ENCODE results near the gene IL2RA. TPM values are rescaled to one million over a fixed set of nuclear protein-coding genes. Genes with fewer than 3 reads are reported as not detected.

The IL2RA gene
- total and polyA plus RNA-seq, 4 experiments from 2014 or later, result 15.1 to 29.9 (median 20.4) TPM

DNA sequence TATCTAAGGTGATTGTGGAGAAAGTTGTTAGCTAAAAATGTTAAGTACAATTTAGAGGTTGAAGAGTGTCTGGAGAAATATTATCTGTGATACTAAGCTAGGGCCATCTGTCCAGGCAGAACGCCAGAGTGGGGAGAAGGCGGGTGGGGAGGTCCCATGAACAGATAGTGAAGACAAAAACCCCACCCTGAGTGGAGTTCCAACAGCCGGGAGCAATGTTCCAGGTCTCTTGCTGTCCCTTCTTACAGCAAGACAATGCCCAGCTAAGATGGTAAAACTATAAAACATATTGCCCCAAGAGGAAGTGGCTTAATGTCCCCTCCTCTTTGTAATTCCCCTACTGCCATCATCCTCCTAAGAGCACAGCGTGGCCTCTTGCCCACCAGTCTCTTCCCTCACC is 74.4 kb downstream of the IL2RA start:
- H3K4me3 Mint-ChIP-seq, result no peak overlapping the region
- no peaks in the 10 kb centered on the region for H3K9me3 ChIP-seq (ENCODE audit: control insufficient read depth in 1 of 2, low read length in 2 of 2)
- peaks cover 0 to 2% of the 10 kb centered on the region in 2 donors for H3K27me3 Mint-ChIP-seq
- ChIA-PET CTCF (ENCODE audit: partially characterized antibody) (interaction anchor here (0.6 kb wide), 1 partner anchor 417 kb away, joined by 3 read pairs; no protein-coding TSS in a partner anchor), POLR2A (ENCODE audit: partially characterized antibody) (no interaction called here)
- peaks cover 5% of the 10 kb centered on the region for H3K4me1 ChIP-seq (ENCODE audit: insufficient read depth, low read length)
- intact Hi-C loops (cut with micrococcal nuclease), result no loop called here
- H3K27ac Mint-ChIP-seq, result no peak overlapping the region
- no peak for DNase-seq
- no peaks in the 10 kb centered on the region for H3K27me3 ChIP-seq (ENCODE audit: insufficient read depth, low read length)
- no peak overlapping the region for H3K4me3 ChIP-seq (ENCODE audit: low read length in 2 of 2)
- peaks cover 3 to 6% of the 10 kb centered on the region in 2 donors for H3K36me3 Mint-ChIP-seq
- no peak overlapping the region for H3K27ac ChIP-seq (ENCODE audit: low read depth, low read length)
- H3K9me3 Mint-ChIP-seq, result peaks cover 0 to 16% (median 12%) of the 10 kb centered on the region in 8 donors
- peaks cover 6 to 12% (median 9%) of the 10 kb centered on the region in 4 donors for H3K4me1 Mint-ChIP-seq
- no peaks in the 10 kb centered on the region for H3K36me3 ChIP-seq (ENCODE audit: insufficient read depth, low read length)

- Histone ChIP-seq H3K9me3 (ENCODE audit: control insufficient read depth in 1 of 2, low read length in 2 of 2) (no peaks in the 10 kb centered on the region), H3K4me3 (ENCODE audit: low read length in 2 of 2) (no peak overlapping the region), H3K4me1 (ENCODE audit: insufficient read depth, low read length) (peaks cover 5% of the 10 kb centered on the region), H3K36me3 (ENCODE audit: insufficient read depth, low read length) (no peaks in the 10 kb centered on the region), H3K27ac (ENCODE audit: low read depth, low read length) (no peak overlapping the region), H3K27me3 (ENCODE audit: insufficient read depth, low read length) (no peaks in the 10 kb centered on the region)
- peaks cover 0 to 2% of the 10 kb centered on the region in 2 donors for H3K27me3 Mint-ChIP-seq
- H3K4me3 Mint-ChIP-seq, result no peak overlapping the region
- intact Hi-C loops (cut with micrococcal nuclease), result no loop called here
- H3K36me3 Mint-ChIP-seq, result no peaks in the 10 kb centered on the region
- no peak for DNase-seq
- peaks cover 6 to 13% (median 10%) of the 10 kb centered on the region in 4 donors for H3K4me1 Mint-ChIP-seq
- POLR2A ChIA-PET (ENCODE audit: partially characterized antibody), result no interaction called here
- no peak overlapping the region for H3K27ac Mint-ChIP-seq
- CTCF ChIA-PET (ENCODE audit: partially characterized antibody), result no interaction called here
- H3K9me3 Mint-ChIP-seq, result no peaks in the 10 kb centered on the region
These were observed 77.1 kb downstream of the IL2RA start for GRCh38 chr10:5985029-5985428.

DNA sequence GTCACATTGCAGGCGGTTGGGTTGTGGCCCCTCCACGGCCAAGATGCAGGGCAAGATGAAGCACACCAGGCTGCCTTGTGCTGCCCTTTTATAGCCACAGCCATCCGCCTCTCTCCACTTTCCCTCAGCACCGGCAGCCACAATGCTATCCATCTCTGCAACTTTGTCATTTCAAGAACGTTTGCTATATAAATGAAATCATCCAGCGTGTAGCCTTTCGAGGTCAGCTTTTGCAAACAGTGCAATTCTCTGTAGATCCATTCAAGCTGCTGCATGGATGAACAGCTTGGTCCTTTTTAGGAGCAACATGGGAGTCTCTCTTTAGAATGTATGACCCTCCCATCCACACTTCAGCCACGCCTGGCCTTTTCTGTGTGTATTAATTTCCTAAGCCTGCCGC is 78.4 kb downstream of the IL2RA start:
- H3K4me1 Mint-ChIP-seq, result peaks cover 6 to 15% (median 11%) of the 10 kb centered on the region in 4 donors
- H3K36me3 ChIP-seq (ENCODE audit: insufficient read depth, low read length), result no peaks in the 10 kb centered on the region
- H3K4me3 ChIP-seq (ENCODE audit: low read length in 2 of 2), result no peak overlapping the region
- H3K9me3 ChIP-seq (ENCODE audit: control insufficient read depth in 1 of 2, low read length in 2 of 2), result no peaks in the 10 kb centered on the region
- no peaks in the 10 kb centered on the region for H3K9me3 Mint-ChIP-seq
- DNase-seq, result no peak
- H3K36me3 Mint-ChIP-seq, result no peaks in the 10 kb centered on the region
- H3K27ac ChIP-seq (ENCODE audit: low read depth, low read length), result no peak overlapping the region
- H3K4me3 Mint-ChIP-seq, result no peak overlapping the region
- intact Hi-C loops (cut with micrococcal nuclease), result no loop called here
- H3K4me1 ChIP-seq (ENCODE audit: insufficient read depth, low read length), result peaks cover 5% of the 10 kb centered on the region
- H3K27me3 Mint-ChIP-seq, result peaks cover 0 to 2% of the 10 kb centered on the region in 2 donors
- POLR2A ChIA-PET (ENCODE audit: partially characterized antibody), result no interaction called here
- CTCF ChIA-PET (ENCODE audit: partially characterized antibody), result no interaction called here
- no peak overlapping the region for H3K27ac Mint-ChIP-seq
- H3K27me3 ChIP-seq (ENCODE audit: insufficient read depth, low read length), result no peaks in the 10 kb centered on the region

GRCh38 chr10:5981529-5981928 is 80.6 kb downstream of the IL2RA start:
- Histone ChIP-seq H3K27ac (ENCODE audit: low read depth, low read length) (no peak overlapping the region), H3K4me3 (ENCODE audit: low read length in 2 of 2) (no peak overlapping the region), H3K4me1 (ENCODE audit: insufficient read depth, low read length) (peaks cover 4% of the 10 kb centered on the region), H3K27me3 (ENCODE audit: insufficient read depth, low read length) (no peaks in the 10 kb centered on the region), H3K36me3 (ENCODE audit: insufficient read depth, low read length) (no peaks in the 10 kb centered on the region), H3K9me3 (ENCODE audit: control insufficient read depth in 1 of 2, low read length in 2 of 2) (no peaks in the 10 kb centered on the region)
- no peak overlapping the region for H3K4me3 Mint-ChIP-seq
- H3K27me3 Mint-ChIP-seq, result peaks cover 0 to 2% of the 10 kb centered on the region in 2 donors
- DNase-seq, result no peak
- peaks cover 3 to 9% (median 5%) of the 10 kb centered on the region in 4 donors for H3K4me1 Mint-ChIP-seq
- ChIA-PET CTCF (ENCODE audit: partially characterized antibody) (interaction anchor here (0.7 kb wide), 1 partner anchor 108 kb away, joined by 5 read pairs; no protein-coding TSS in a partner anchor), POLR2A (ENCODE audit: partially characterized antibody) (no interaction called here)
- no peaks in the 10 kb centered on the region for H3K9me3 Mint-ChIP-seq
- peak overlapping the region in 1 of 7 donors; percentile 2 for H3K27ac Mint-ChIP-seq
- intact Hi-C loops (cut with micrococcal nuclease), result no loop called here
- peaks cover 0 to 3% of the 10 kb centered on the region in 2 donors for H3K36me3 Mint-ChIP-seq

GRCh38 chr10:5978230-5978489 is 84.0 kb downstream of the IL2RA start:
- ChIA-PET POLR2A (ENCODE audit: partially characterized antibody) (interaction anchor here (1.2 to 3.6 kb wide), 6 partner anchors 36 to 108 kb away, joined by 4 to 34 read pairs (median 10); partner anchors contain the start of genes ANKRD16 and FBH1), CTCF (ENCODE audit: partially characterized antibody) (interaction anchor here (0.6 to 2.9 kb wide), 3 partner anchors 63 to 109 kb away, joined by 3 to 14 read pairs (median 3); no protein-coding TSS in a partner anchor)
- peak overlapping the region; percentile 91 to 97 (median 92) for H3K27ac Mint-ChIP-seq
- intact Hi-C loops (cut with micrococcal nuclease), result loop anchor here (5.0 to 10.0 kb wide), 2 partner anchors 166 to 293 kb away; partner anchors contain the start of genes GDI2 and TASOR2
- Histone ChIP-seq H3K9me3 (ENCODE audit: control insufficient read depth in 1 of 2, low read length in 2 of 2) (no peaks in the 10 kb centered on the region), H3K27me3 (ENCODE audit: insufficient read depth, low read length) (no peaks in the 10 kb centered on the region), H3K27ac (ENCODE audit: low read depth, low read length) (peak overlapping the region; percentile 84), H3K4me3 (ENCODE audit: low read length in 2 of 2) (peak overlapping the region; percentile 78 to 96), H3K36me3 (ENCODE audit: insufficient read depth, low read length) (no peaks in the 10 kb centered on the region), H3K4me1 (ENCODE audit: insufficient read depth, low read length) (peaks cover 23% of the 10 kb centered on the region)
- peaks cover 0 to 8% of the 10 kb centered on the region in 2 donors for H3K36me3 Mint-ChIP-seq
- DNase-seq, result no peak
- peaks cover 14 to 37% (median 25%) of the 10 kb centered on the region in 4 donors for H3K4me1 Mint-ChIP-seq
- H3K4me3 Mint-ChIP-seq, result peak overlapping the region; percentile 90 to 96 (median 94)
- H3K9me3 Mint-ChIP-seq, result no peaks in the 10 kb centered on the region
- H3K27me3 Mint-ChIP-seq, result no peaks in the 10 kb centered on the region

DNA sequence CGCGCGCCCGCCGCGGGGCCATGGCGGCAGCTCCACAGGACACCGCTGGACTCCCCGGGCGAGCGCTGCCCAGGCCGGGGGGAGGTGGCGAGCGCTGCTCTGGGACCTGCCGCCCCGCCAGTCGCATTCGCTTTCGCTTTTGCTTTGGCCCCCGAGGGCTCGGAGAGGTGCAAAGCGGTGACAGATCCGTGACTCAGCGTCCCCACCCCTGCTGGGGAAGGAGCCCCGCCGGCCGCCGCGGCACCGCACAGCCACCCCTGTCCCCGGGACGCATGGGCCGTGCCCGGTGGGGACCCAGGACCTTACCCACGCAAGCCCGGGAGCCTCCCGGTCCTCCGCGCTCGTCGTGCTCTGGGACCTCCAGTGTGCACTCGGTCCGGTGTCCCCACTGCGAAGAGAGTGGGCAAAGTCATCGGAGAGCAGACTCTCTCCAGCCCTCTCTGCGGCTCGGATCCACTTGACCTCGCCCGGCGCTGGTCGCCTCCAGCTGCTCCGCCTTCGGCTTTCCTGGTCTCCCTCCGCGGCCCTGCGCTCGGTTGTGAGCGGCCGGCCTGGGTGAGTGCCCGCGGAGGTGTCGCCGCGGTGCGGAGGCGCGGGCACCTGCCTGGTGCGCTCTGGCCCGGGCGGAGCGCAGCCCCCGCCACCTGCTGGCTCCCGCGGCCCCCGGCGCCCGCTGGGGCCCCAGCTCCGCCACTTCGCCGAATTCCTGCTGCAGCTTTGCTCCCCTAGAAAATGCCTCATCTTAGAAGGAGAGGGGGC is 84.5 kb downstream of the IL2RA start, which contains the start of gene IL15RA:
TSS of gene IL15RA (minus strand) at position 73 of the 759 bp plus-strand sequence. CDS start at position 22, 51 bp downstream.
- Mint-ChIP-seq H3K36me3 (peaks cover 0 to 8% of the 10 kb centered on the region in 2 donors), H3K4me3 (peak within 1 kb of the TSS; percentile 95 to 99 (median 98)), H3K27me3 (no peaks in the 10 kb centered on the region), H3K4me1 (peaks cover 17 to 42% (median 29%) of the 10 kb centered on the region in 4 donors), H3K27ac (peak within 1 kb of the TSS; percentile 93 to 98 (median 96)), H3K9me3 (no peaks in the 10 kb centered on the region)
- DNase-seq, result peak; percentile 76 to 92 (median 81)
- H3K27me3 ChIP-seq (ENCODE audit: insufficient read depth, low read length), result no peaks in the 10 kb centered on the region
- no peaks in the 10 kb centered on the region for H3K9me3 ChIP-seq (ENCODE audit: control insufficient read depth in 1 of 2, low read length in 2 of 2)
- H3K27ac ChIP-seq (ENCODE audit: low read depth, low read length), result peak within 1 kb of the TSS; percentile 84
- no peaks in the 10 kb centered on the region for H3K36me3 ChIP-seq (ENCODE audit: insufficient read depth, low read length)
- peaks cover 23% of the 10 kb centered on the region for H3K4me1 ChIP-seq (ENCODE audit: insufficient read depth, low read length)
- CTCF ChIA-PET (ENCODE audit: partially characterized antibody), result interaction anchor here (0.7 to 2.9 kb wide), 5 partner anchors 37 to 424 kb away, joined by 3 to 14 read pairs (median 4); no protein-coding TSS in a partner anchor
- intact Hi-C loops (cut with micrococcal nuclease), result loop anchor here (1.0 to 10.0 kb wide), 5 partner anchors 73 to 293 kb away; partner anchors contain the start of genes ANKRD16, GDI2 and TASOR2
- peak within 1 kb of the TSS; percentile 79 to 96 for H3K4me3 ChIP-seq (ENCODE audit: low read length in 2 of 2)
- POLR2A ChIA-PET (ENCODE audit: partially characterized antibody), result interaction anchor here (1.0 to 3.6 kb wide), 10 partner anchors 17 to 109 kb away, joined by 3 to 34 read pairs (median 6); partner anchors contain the start of genes ANKRD16 and FBH1

All from CD4-positive, alpha-beta memory T cell (primary cell).